Loucy (cell line): Measurements from ENCODE around the gene DRAM2.

Source experiments
- CTCF ChIP-seq: fragments of 200-600 bp; sonication (generic); conservative IDR thresholded peaks from 2 replicates; pipeline ENCODE4 v1.5.1; 2014; ENCODE audit warnings: mild to moderate bottlenecking, antibody characterized with exemption, low read length
- EZH2phosphoT487 ChIP-seq: fragments of 200-600 bp; IDR thresholded peaks from 2 replicates; pipeline ENCODE4 v1.6.1; 2018; ENCODE audit warnings: antibody characterized with exemption, mild to moderate bottlenecking, moderate library complexity, borderline replicate concordance

GRCh38 chr1:111116496-111116895, 23.4 kb downstream of the DRAM2 start:
- TF ChIP-seq CTCF (no peak), EZH2phosphoT487 (no peak)
